Colonic mucosa (tissue), 4 donors: ENCODE measurements around the gene GTSE1. TPM values are rescaled to one million over a fixed set of nuclear protein-coding genes. Genes with fewer than 3 reads are reported as not detected.

Source experiments
- DNase-seq: peaks from one replicate; pipeline ENCODE4 v3.0.0-alpha.2; 2020
- H3K27ac ChIP-seq: fragments of 200-600 bp; one replicate; pipeline ENCODE4 v1.8.0; 2021
- H3K27me3 ChIP-seq: fragments of 200-600 bp; one replicate; pipeline ENCODE4 v1.8.0; 2021
- H3K36me3 ChIP-seq: fragments of 200-600 bp; one replicate; pipeline ENCODE4 v1.8.0; 2021
- H3K4me1 ChIP-seq: fragments of 200-600 bp; one replicate; pipeline ENCODE4 v1.8.0; 2021; ENCODE audit warnings: mild to moderate bottlenecking
- H3K4me3 ChIP-seq: fragments of 200-600 bp; one replicate; pipeline ENCODE4 v1.8.0; 2021
- H3K9ac ChIP-seq, 2 donors: one replicate each; pipeline ENCODE4 v1.7.0; 2013; ENCODE audit warnings: control low read depth in 2 of 2, low read depth in 2 of 2, low read length in 2 of 2
- H3K9me3 ChIP-seq: fragments of 200-600 bp; one replicate; pipeline ENCODE4 v1.8.0; 2021
- intact Hi-C: fragments of 100-400 bp; cut with DNase I; formaldehyde crosslinking; loops from one replicate; pipeline ENCODE4 v1.14.1; 2022
- total RNA-seq, 2 donors: library from RNA; stranded (reverse); fragmentation: NEBNext Ultra II Directional in 1 of 2; extraction: Animal tissue kit (Norgen Biotek cat#: 25700) in 1 of 2; gene quantifications; one replicate each; pipeline ENCODE4 v1.2.1, GENCODE V29; 2021
- TF ChIP-seq, protein P1 (sequence below): fragments of 200-600 bp; IDR thresholded peaks from one replicate; pipeline ENCODE4 v1.8.0; 2022; ENCODE audit warnings: antibody characterized with exemption, mild to moderate bottlenecking
- donor health status: healthy.
- donor health status: DM: no; HTN: no; CAD: no.
- donor health status: DM: no; HTN: no; CAD: no.

GTSE1 gene
- total RNA-seq, 2 donors from 2014 or later = 7.8 to 38.8 TPM

DNA sequence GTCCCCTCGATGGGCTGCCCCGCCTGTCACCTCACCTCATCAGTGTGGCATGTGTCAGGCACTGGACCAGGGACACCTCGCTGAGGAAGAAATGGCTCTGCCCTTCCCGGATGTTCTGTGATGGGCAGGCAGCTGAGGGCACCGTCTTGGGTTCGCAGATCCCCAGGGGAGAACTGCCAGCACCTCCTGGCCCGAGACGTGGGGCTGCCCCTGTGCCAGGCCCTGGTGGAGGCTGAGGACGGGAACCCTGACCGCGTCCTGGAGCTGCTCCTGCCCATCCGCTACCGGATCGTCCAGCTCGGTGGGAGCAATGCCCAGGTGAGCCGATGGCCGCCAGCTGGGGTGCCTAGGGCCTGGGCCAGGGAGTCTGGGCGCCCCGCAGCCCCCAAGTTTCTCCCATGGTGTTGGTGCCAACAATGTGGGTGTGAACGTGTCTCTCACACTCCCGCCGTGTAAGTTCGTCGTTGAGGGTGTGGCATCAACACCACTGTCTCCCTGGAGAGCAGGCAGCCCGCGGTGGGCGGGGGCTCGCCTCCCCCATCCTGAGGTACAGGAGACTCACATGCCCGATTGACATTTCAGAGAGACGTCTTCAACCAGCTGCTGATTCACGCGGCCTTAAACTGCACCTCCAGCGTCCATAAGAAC is 7.3 kb upstream of the GTSE1 start:
- Histone ChIP-seq H3K27me3 (no peaks in the 10 kb centered on the region), H3K9me3 (no peaks in the 10 kb centered on the region), H3K9ac (no peak overlapping the region), H3K4me1 (no peaks in the 10 kb centered on the region), H3K27ac (no peak overlapping the region), H3K36me3 (peaks cover 5% of the 10 kb centered on the region), H3K4me3 (no peak overlapping the region)
- intact Hi-C loops = no loop called here
- DNase-seq = no peak
- TF ChIP-seq, protein P1, sequence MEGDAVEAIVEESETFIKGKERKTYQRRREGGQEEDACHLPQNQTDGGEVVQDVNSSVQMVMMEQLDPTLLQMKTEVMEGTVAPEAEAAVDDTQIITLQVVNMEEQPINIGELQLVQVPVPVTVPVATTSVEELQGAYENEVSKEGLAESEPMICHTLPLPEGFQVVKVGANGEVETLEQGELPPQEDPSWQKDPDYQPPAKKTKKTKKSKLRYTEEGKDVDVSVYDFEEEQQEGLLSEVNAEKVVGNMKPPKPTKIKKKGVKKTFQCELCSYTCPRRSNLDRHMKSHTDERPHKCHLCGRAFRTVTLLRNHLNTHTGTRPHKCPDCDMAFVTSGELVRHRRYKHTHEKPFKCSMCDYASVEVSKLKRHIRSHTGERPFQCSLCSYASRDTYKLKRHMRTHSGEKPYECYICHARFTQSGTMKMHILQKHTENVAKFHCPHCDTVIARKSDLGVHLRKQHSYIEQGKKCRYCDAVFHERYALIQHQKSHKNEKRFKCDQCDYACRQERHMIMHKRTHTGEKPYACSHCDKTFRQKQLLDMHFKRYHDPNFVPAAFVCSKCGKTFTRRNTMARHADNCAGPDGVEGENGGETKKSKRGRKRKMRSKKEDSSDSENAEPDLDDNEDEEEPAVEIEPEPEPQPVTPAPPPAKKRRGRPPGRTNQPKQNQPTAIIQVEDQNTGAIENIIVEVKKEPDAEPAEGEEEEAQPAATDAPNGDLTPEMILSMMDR = no peak

DNA sequence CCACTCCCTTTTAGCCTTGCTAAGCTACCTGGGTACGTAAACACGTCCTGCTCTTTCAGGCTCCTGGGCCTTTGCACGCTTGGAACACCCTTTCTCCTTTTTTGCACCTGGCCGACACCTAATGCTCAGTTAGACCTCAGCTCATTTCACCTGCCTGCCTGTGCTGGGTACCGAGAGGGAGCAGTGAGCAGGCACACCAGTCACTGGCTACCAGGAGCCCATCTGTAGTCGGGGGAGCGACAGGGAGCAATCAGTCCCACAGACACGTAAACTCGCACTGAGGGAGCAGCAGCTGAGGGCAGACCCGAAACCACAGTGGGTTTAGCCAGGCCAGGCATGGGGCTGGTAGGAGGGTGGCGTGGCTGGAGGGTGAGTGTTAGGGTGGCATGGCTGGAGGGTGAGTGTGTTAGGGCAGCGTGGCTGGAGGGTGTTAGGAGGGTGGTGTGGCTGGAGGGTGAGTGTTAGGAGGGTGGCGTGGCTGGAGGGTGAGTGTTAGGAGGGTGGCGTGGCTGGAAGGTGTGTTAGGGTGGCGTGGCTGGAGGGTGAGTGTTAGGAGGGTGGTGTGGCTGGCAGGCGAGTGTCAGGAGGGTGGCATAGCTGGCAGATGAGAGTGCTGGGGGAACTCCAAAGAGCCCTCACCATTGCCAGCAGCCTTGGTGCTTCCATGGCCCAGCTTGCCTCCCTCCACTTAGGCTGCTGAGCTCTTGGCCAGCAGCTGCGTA is 6.4 kb upstream of the GTSE1 start:
- Histone ChIP-seq H3K9me3 (no peaks in the 10 kb centered on the region), H3K4me3 (no peak overlapping the region), H3K4me1 (no peaks in the 10 kb centered on the region), H3K9ac (no peak overlapping the region), H3K27me3 (no peaks in the 10 kb centered on the region), H3K36me3 (peaks cover under 1% of the 10 kb centered on the region), H3K27ac (no peak overlapping the region)
- DNase-seq = no peak
- TF ChIP-seq, protein P1 = no peak
- intact Hi-C loops = no loop called here

DNA sequence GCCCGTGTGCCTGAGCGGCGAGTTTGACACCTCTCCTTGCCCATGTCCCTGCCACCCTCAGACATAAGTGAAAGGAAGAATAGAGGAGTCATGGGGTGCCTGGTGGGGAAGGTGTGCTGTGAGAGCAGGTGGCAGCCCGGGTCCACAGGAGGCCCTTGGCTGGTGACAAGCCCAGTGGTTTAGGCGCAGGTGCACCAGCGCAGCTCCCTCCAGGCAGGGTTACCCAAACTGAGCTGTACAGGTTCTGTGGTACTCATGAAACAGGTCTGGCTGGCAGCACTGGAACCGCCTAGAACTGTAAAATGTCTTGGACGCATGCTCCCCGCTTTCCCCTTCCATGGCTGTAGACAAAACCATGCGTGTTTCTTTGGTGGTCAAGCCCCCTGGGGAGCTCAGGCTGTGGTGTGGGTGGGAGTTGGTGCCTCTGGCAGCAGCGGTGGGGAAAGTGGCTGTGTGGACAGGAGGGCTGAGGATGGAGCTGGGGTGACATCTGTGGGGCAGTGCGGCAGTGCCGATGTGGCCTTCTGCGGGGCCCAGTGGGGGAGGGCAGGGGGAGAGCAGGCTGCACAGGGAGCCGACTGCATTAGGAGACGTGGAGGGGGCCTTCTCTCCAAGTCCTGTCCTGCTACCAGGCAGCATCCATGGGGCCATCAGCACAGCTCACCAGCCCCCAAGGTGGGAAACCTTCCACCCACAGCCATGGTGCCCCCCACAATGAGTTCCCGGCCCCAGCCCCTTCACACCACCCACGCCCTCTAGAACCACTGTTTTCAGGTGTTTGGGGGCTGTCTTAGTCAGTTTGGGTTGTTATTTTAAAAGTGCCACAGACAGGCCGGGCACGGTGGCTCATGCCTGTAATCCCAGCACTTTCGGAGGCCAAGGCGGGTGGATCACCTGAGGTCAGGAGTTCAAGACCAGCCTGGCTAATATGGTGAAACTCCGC is 5.6 kb upstream of the GTSE1 start:
- H3K4me3 ChIP-seq = no peak overlapping the region
- H3K9ac ChIP-seq = no peak overlapping the region
- intact Hi-C loops = no loop called here
- TF ChIP-seq, protein P1 = no peak
- DNase-seq = no peak
- no peaks in the 10 kb centered on the region for H3K36me3 ChIP-seq
- H3K9me3 ChIP-seq = no peaks in the 10 kb centered on the region
- no peak overlapping the region for H3K27ac ChIP-seq
- H3K4me1 ChIP-seq = peaks cover 8% of the 10 kb centered on the region
- H3K27me3 ChIP-seq = no peaks in the 10 kb centered on the region

- no peak for DNase-seq
- H3K9ac ChIP-seq = no peak overlapping the region
- no peak overlapping the region for H3K27ac ChIP-seq
- no peaks in the 10 kb centered on the region for H3K36me3 ChIP-seq
- intact Hi-C loops = no loop called here
- H3K9me3 ChIP-seq = no peaks in the 10 kb centered on the region
- no peaks in the 10 kb centered on the region for H3K27me3 ChIP-seq
- TF ChIP-seq, protein P1 = no peak
- H3K4me1 ChIP-seq = peaks cover 13% of the 10 kb centered on the region
- no peak overlapping the region for H3K4me3 ChIP-seq
Observed at GRCh38 chr22:46292173-46292572, 4.5 kb upstream of the GTSE1 start.

- H3K9ac ChIP-seq = no peak overlapping the region
- no peak overlapping the region for H3K27ac ChIP-seq
- DNase-seq = no peak
- H3K9me3 ChIP-seq = no peaks in the 10 kb centered on the region
- peaks cover 17% of the 10 kb centered on the region for H3K4me1 ChIP-seq
- intact Hi-C loops = no loop called here
- TF ChIP-seq, protein P1 = no peak
- H3K36me3 ChIP-seq = no peaks in the 10 kb centered on the region
- H3K4me3 ChIP-seq = no peak overlapping the region
- H3K27me3 ChIP-seq = no peaks in the 10 kb centered on the region
Observed at GRCh38 chr22:46292732-46293131, 3.9 kb upstream of the GTSE1 start.
